Effector memory CD8-positive, alpha-beta T cell (primary cell): ENCODE data around the gene FCGBP.
"Not testable (repeated sequence)": the region's sequence is repeated elsewhere in the genome, so short reads cannot be mapped to it uniquely, and the experiment has no call there.

Experiments
- ATAC-seq: fragments of 150-1000 bp; cut with Tn5 transposase; replicated peaks from 2 replicates; pipeline ENCODE4 v1.10.0; 2021; ENCODE audit warnings: mild to moderate bottlenecking, moderate library complexity
- DNase-seq, 3 experiments: peaks; one replicate each; pipeline ENCODE4 v3.0.0; 2021
- H3K27ac Mint-ChIP-seq, 2 donors: one replicate each; pipeline ENCODE4 v1.8.0; 2022; ENCODE audit warnings: mild to moderate bottlenecking in 2 of 2, mixed read lengths in 2 of 2, moderate library complexity in 2 of 2
- H3K27me3 Mint-ChIP-seq, 2 donors: one replicate each; pipeline ENCODE4 v1.8.0; 2022; ENCODE audit warnings: mixed read lengths in 2 of 2
- H3K36me3 Mint-ChIP-seq: one replicate; pipeline ENCODE4 v1.8.0; 2022; ENCODE audit warnings: mild to moderate bottlenecking, moderate library complexity, mixed read lengths; ENCODE audit not compliant: insufficient read depth
- H3K4me1 Mint-ChIP-seq, 2 donors: one replicate each; pipeline ENCODE4 v1.8.0; 2022; ENCODE audit warnings: low read depth in 2 of 2, mixed read lengths in 2 of 2
- H3K4me3 Mint-ChIP-seq, 2 donors: one replicate each; pipeline ENCODE4 v1.8.0; 2022; ENCODE audit warnings: mild to moderate bottlenecking in 2 of 2, mixed read lengths in 2 of 2, moderate library complexity in 2 of 2
- H3K9me3 Mint-ChIP-seq, 2 donors: one replicate each; pipeline ENCODE4 v1.8.0; 2022; ENCODE audit warnings: mixed read lengths in 2 of 2

FCGBP gene

GRCh38 chr19:39889872-39890754 lies 44.3 kb downstream of the FCGBP start:
- H3K4me3 Mint-ChIP-seq, ATAC-seq, H3K36me3 Mint-ChIP-seq, H3K27me3 Mint-ChIP-seq, H3K9me3 Mint-ChIP-seq, H3K27ac Mint-ChIP-seq, DNase-seq: not testable (repeated sequence)
- peaks cover 0 to 34% of the 10 kb centered on the region in 2 donors for H3K4me1 Mint-ChIP-seq

DNA sequence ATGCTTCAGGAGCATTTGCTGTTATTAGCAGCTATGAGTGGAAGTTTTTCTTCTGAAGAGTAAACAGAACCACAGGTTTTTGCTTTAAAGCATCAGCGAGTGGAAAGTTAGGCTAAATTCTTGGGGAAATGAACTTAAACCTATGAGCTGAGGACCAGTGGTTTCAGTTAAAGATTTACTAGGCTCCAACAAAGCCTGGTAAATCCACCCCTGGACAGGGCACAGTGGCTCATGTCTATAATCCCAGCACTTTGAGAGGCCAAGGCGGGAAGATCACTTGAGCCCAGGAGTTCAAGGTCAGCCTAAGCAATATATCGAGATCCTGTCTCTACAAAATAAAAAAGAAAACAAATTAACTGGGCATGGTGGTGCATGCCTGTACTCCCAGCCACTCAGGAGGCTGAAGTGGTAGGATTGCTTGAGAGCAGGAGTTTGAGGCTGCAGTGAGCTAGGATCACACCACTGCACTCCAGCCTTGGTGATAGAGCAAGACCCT lies 46.9 kb downstream of the FCGBP start:
- H3K36me3 Mint-ChIP-seq, DNase-seq, H3K9me3 Mint-ChIP-seq, ATAC-seq, H3K27ac Mint-ChIP-seq, H3K27me3 Mint-ChIP-seq, H3K4me3 Mint-ChIP-seq: not testable (repeated sequence)
- H3K4me1 Mint-ChIP-seq: peaks cover 0 to 24% of the 10 kb centered on the region in 2 donors

- peaks cover 0 to 12% of the 10 kb centered on the region in 2 donors for H3K4me1 Mint-ChIP-seq
- not testable (repeated sequence) for H3K36me3 Mint-ChIP-seq, H3K4me3 Mint-ChIP-seq, H3K27ac Mint-ChIP-seq, ATAC-seq, H3K9me3 Mint-ChIP-seq, DNase-seq, H3K27me3 Mint-ChIP-seq
Measured at GRCh38 chr19:39885821-39886554, 48.4 kb downstream of the FCGBP start.

- not testable (repeated sequence) for ATAC-seq, H3K27ac Mint-ChIP-seq, H3K4me3 Mint-ChIP-seq, H3K36me3 Mint-ChIP-seq, DNase-seq, H3K4me1 Mint-ChIP-seq, H3K27me3 Mint-ChIP-seq, H3K9me3 Mint-ChIP-seq
Measured at GRCh38 chr19:39884721-39885120, 49.7 kb downstream of the FCGBP start.
